Body of pancreas (tissue), 4 donors: ENCODE results near the gene TRAF4.

Experiments used
- POLR2A ChIP-seq, 3 donors: fragments of 450-650 bp; IDR thresholded peaks; one replicate each; pipeline ENCODE4 v1.6.1; 2016; ENCODE audit warnings: antibody characterized with exemption in 3 of 3, mild to moderate bottlenecking in 2 of 3
- TF ChIP-seq, protein P1 (sequence below), 7 experiments: fragments of 450-650 bp in 4 of 7; fragments of 200-600 bp in 3 of 7; sonication (generic) in 3 of 7; IDR thresholded peaks; one replicate each; pipeline ENCODE4 v1.5.1; 2016 to 2019; ENCODE audit warnings: antibody characterized with exemption in 7 of 7

DNA sequence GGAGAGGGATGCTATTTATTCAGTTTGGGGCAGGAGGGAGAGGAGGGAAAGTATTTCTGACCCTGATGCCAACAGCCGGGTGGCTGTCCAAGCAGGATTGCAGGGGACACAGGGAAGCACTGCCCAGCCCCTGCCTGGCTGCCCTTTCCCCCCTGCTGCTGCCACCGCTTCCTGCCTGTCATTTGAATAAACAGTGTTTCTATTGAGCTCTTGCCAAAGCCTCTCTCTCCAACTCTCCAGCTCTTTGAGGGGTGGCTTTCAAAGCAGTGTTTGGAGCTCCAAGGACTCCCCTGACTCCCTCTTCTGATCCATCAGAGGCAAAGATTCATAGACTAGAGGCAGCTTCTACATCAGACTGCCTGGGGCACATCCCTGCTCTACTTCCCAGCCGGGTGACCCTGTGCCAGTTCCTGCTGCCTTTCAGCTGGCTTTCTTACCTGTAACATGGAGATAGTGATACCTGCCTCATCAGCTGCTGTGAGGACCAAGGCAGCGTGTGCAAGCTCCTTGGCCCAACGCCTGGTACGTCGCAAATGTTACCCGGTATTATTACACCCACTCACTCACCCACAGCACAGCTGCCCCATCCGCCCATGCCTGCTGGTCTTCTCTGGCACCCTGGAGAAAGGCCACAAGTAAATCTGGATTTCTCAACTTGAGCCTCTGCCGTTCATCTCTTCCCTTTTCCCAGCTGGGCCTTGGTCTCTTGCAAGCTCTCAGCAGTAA is 41.6 kb upstream of the TRAF4 start:
- TF ChIP-seq, protein P1, sequence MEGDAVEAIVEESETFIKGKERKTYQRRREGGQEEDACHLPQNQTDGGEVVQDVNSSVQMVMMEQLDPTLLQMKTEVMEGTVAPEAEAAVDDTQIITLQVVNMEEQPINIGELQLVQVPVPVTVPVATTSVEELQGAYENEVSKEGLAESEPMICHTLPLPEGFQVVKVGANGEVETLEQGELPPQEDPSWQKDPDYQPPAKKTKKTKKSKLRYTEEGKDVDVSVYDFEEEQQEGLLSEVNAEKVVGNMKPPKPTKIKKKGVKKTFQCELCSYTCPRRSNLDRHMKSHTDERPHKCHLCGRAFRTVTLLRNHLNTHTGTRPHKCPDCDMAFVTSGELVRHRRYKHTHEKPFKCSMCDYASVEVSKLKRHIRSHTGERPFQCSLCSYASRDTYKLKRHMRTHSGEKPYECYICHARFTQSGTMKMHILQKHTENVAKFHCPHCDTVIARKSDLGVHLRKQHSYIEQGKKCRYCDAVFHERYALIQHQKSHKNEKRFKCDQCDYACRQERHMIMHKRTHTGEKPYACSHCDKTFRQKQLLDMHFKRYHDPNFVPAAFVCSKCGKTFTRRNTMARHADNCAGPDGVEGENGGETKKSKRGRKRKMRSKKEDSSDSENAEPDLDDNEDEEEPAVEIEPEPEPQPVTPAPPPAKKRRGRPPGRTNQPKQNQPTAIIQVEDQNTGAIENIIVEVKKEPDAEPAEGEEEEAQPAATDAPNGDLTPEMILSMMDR (IDR thresholded peaks at IDR 0.05): no peak
- no peak for TF ChIP-seq POLR2A (IDR thresholded peaks at IDR 0.05)
